GM12878 (cell line): ENCODE data around the gene FAM221B. TPM values are rescaled to one million over a fixed set of nuclear protein-coding genes. Genes with fewer than 3 reads are reported as not detected.

Source experiments
- BACH1 ChIP-seq: fragments of 450-650 bp; IDR thresholded peaks from 2 replicates; pipeline ENCODE4 v1.6.1; 2017; ENCODE audit warnings: mild to moderate bottlenecking, borderline replicate concordance
- BCL3 ChIP-seq: IDR thresholded peaks from 2 replicates; pipeline ENCODE4 v1.6.1; 2011; ENCODE audit warnings: borderline replicate concordance, low read depth, mild to moderate bottlenecking, moderate library complexity, low read length; ENCODE audit not compliant: insufficient read depth, poor library complexity, severe bottlenecking
- BHLHE40 ChIP-seq, 2 experiments: fragments of 450-650 bp in 1 of 2; IDR thresholded peaks; 2 replicates each; pipeline ENCODE4 v1.6.1; 2011 to 2017; ENCODE audit warnings: low read depth in 2 of 2, borderline replicate concordance in 1 of 2, improper control_type of control experiment in 1 of 2, low read length in 1 of 2, mild to moderate bottlenecking in 1 of 2
- E2F4 ChIP-seq: IDR thresholded peaks from 2 replicates; pipeline ENCODE4 v1.6.1; 2012; ENCODE audit warnings: low read depth, low read length, improper control_type of control experiment
- EGR1 ChIP-seq, 2 experiments: IDR thresholded peaks; 1 replicate in 1 of 2; 2 replicates in 1 of 2; pipeline ENCODE4 v1.6.1; 2011 to 2012; ENCODE audit warnings: low read depth in 2 of 2, low read length in 2 of 2, borderline replicate concordance in 1 of 2, mild to moderate bottlenecking in 1 of 2, moderate library complexity in 1 of 2
- GATAD2B ChIP-seq: fragments of 450-650 bp; conservative IDR thresholded peaks from 2 replicates; pipeline ENCODE4 v1.6.1; 2017; ENCODE audit warnings: low read depth, mild to moderate bottlenecking, moderate library complexity
- HDAC2 ChIP-seq: fragments of 200-600 bp; sonication (generic); IDR thresholded peaks from 2 replicates; pipeline ENCODE4 v1.6.1; 2017
- IRF4 ChIP-seq: IDR thresholded peaks from 2 replicates; pipeline ENCODE4 v1.6.1; 2011; ENCODE audit warnings: low read depth, low read length
- KLF5 ChIP-seq: fragments of 450-650 bp; IDR thresholded peaks from 2 replicates; pipeline ENCODE4 v1.6.1; 2014; ENCODE audit warnings: mild to moderate bottlenecking; ENCODE audit not compliant: partially characterized antibody
- NKRF ChIP-seq: fragments of 450-650 bp; conservative IDR thresholded peaks from 2 replicates; pipeline ENCODE4 v1.6.1; 2017; ENCODE audit warnings: mild to moderate bottlenecking, moderate library complexity
- PML ChIP-seq: IDR thresholded peaks from 2 replicates; pipeline ENCODE4 v1.6.1; 2012; ENCODE audit warnings: low read length, inconsistent platforms
- POU2F2 ChIP-seq: IDR thresholded peaks from 3 replicates; pipeline ENCODE4 v1.6.1; 2011; ENCODE audit warnings: low read depth, mild to moderate bottlenecking, low read length, borderline replicate concordance
- RCOR1 ChIP-seq: conservative IDR thresholded peaks from 2 replicates; pipeline ENCODE4 v1.6.1; 2012; ENCODE audit warnings: low read depth, low read length, improper control_type of control experiment
- SMAD5 ChIP-seq: IDR thresholded peaks from 2 replicates; pipeline ENCODE4 v1.6.1; 2016; ENCODE audit warnings: antibody characterized with exemption, low read depth
- SREBF2 ChIP-seq: IDR thresholded peaks from 2 replicates; pipeline ENCODE4 v1.6.1; 2012; ENCODE audit warnings: mild to moderate bottlenecking, low read length
- TAF1 ChIP-seq: IDR thresholded peaks from 2 replicates; pipeline ENCODE4 v1.6.1; 2011; ENCODE audit warnings: mild to moderate bottlenecking, low read depth, low read length, borderline replicate concordance
- ZBTB33 ChIP-seq: fragments of 450-650 bp; IDR thresholded peaks from 2 replicates; pipeline ENCODE4 v1.6.1; 2017; ENCODE audit warnings: mild to moderate bottlenecking
- ZNF687 ChIP-seq: fragments of 450-650 bp; IDR thresholded peaks from 2 replicates; pipeline ENCODE4 v1.6.1; 2017; ENCODE audit warnings: mild to moderate bottlenecking, moderate library complexity
- polyA plus RNA-seq, 11 experiments: library from polyadenylated mRNA; depleted of rRNA in 4 of 11; unstranded in 6 of 11; stranded (reverse) in 5 of 11; fragments of >200 nt; fragmentation: Nextera tagmentation in 4 of 11; fragmentation: Illumina TruSeq in 1 of 11; extraction: Ambion mirVana in 4 of 11; extraction: Trizol in 1 of 11; gene quantifications; 1 replicate in 1 of 11; 2 replicates in 10 of 11; pipeline versions ENCODE4 v1.2.1 to v1.2.3, GENCODE V29; 2011 to 2016; ENCODE audit warnings: inconsistent platforms in 2 of 11, missing spikeins in 2 of 11, low read depth in 1 of 11
- total RNA-seq, 4 experiments: library from RNA; depleted of rRNA in 3 of 4; stranded (reverse); fragments of >200 nt in 3 of 4; fragmentation: Illumina TruSeq in 1 of 4; extraction: Trizol in 1 of 4; gene quantifications; 2 replicates each; pipeline versions ENCODE4 v1.2.1 to v1.2.3, GENCODE V29; 2013 to 2021

FAM221B gene
- total and polyA plus RNA-seq, 10 of the 15 experiments (the other 5 are each of a cell fraction or from before 2014, with no cell fraction given) = 0.02 to 0.12 (median 0.04) TPM; not detected in 5

GRCh38 chr9:35814841-35815543 lies 13.5 kb downstream of the FAM221B start, which contains the start of gene HINT2 (continued):
- no peak for TF ChIP-seq BCL3
- 0 out of 2 replicates have a peak, but pooled peaks have one; percentile 71 for TF ChIP-seq SMAD5
- TF ChIP-seq PML = peak; percentile 89
- peak; percentile 46 for TF ChIP-seq KLF5
- peak; percentile 70; the same call in 1 of the 3 replicates for TF ChIP-seq POU2F2
- peak; percentile 50; the same call in 1 of the 2 replicates for TF ChIP-seq ZNF687
- no peak for TF ChIP-seq ZBTB33
- no peak for TF ChIP-seq RCOR1
- peak; percentile 93 for TF ChIP-seq GATAD2B
- peak; percentile 90 for TF ChIP-seq BACH1
- 0 out of 2 replicates have a peak, but pooled peaks have one; percentile 42 for TF ChIP-seq SREBF2
- no peak for TF ChIP-seq IRF4
- peak in 1 of 2 experiments; percentile 66; a peak in 1 of 4 replicates for TF ChIP-seq BHLHE40 (IDR thresholded peaks at IDR 0.05; ENCODE audit: borderline replicate concordance in 1 of 2, low read depth in 2 of 2, low read length in 1 of 2)
- TF ChIP-seq TAF1 = peak; percentile 74; the same call in 1 of the 2 replicates
- TF ChIP-seq EGR1 (IDR thresholded peaks at IDR 0.05; ENCODE audit: borderline replicate concordance in 1 of 2, low read depth in 2 of 2, low read length in 2 of 2) = peak in 1 of 2 experiments; percentile 72; a peak in 1 of 3 replicates
- 0 out of 2 replicates have a peak, but pooled peaks have one; percentile 11 for TF ChIP-seq E2F4
- TF ChIP-seq NKRF = 0 out of 2 replicates have a peak, but pooled peaks have one; percentile 2
- 0 out of 2 replicates have a peak, but pooled peaks have one; percentile 9 for TF ChIP-seq HDAC2
